Measurements from ENCODE around the gene FBXW10.
A peak's percentile ranks its signal among the peaks of the same experiment; 100 is the strongest.
"Not testable (repeated sequence)": the region's sequence is repeated elsewhere in the genome, so short reads cannot be mapped to it uniquely, and the experiment has no call there.

FBXW10 gene

DNA sequence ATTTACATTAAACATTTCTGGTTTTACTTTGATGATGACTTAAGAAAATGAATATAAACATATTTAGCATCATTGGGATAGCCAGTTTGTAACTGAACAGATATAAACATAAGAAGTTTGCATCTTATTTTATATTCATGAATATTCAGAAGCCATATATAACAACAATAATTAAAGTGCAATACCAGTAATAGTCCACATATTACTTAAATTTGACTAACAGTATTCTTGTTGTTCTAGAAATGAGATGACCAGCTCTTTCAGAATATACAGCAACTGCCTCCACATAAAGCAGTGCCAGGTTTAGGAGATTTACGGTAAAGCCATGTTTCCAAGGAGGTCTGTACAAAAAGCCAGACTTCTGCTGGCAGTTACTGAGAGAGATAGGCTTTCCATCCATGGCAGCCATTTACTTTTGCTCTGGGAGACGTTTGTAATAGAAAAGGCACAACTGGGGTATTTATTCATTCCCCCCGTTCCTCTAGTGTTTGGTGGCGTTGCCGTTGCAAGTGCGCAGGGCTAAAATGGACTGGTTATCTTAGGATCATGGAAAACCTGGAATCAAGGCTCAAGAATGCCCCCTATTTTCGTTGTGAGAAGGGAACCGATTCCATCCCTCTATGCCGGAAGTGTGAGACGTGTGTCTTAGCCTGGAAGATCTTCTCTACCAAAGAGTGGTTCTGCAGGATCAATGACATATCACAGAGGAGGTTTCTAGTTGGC lies at the start of gene FBXW10:
Gene FBXW10 (plus strand): TSS at position 356 of the 723 bp plus-strand sequence. CDS start 191 bp downstream, at position 547.
- not testable (repeated sequence) for DNase-seq

DNA sequence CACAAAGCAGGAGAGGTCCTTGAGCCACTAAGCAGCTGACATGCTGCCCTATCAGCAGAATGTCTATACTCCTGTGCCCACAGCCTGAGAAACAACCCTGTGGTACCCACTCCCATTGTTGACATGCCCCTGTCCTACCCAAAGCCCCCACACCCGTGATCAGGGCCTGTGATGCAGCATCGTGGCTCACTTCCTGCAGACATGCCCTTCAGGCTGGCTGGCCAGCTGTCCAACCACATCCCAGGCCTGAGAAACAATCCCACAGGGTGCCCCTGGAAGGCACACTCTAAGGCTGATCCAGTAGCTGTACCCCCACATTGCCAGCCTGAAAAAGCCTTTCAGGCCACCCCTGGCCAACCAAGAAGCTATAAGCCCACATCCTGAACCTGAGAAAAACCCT lies 48.7 kb upstream of the FBXW10 start:
- not testable (repeated sequence) for DNase-seq

DNA sequence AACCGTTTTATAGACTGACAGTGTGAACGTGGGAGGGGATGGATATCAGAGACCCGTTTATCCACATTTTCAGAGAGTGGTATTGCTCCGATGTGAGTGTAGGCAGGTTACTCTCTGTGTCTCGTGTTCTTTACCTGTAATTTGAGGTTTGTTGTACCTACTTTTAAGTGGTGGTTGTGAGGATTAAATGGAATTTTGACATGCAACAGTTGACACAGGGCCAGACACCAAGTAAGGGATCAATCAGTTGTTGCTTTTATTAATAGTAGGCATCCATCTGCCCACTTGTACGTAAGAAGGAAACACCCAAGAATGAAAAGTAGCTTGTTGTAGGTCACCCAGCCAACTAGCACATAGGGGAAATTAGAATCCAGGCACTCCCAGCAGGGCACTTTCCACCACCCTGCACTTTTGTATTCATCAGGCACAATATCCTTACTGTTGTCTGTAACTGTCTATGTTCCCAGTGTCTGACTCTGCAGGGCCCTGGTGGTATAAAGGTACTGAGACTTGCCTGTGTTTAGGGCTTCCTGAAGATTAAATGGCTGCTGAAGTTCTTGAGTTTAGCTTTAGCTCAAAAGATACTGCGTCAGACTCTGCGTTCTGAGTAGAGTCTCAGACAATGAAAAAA lies 45.3 kb upstream of the FBXW10 start:
- DNase-seq, result not testable (repeated sequence)

- DNase-seq, result not testable (repeated sequence)
Observed at GRCh38 chr17:18705955-18706354, 37.9 kb upstream of the FBXW10 start.

GRCh38 chr17:18708215-18708614 lies 35.6 kb upstream of the FBXW10 start:
- peak; percentile 42 for DNase-seq

- DNase-seq, result peak; percentile 63
Observed at GRCh38 chr17:18712354-18712999, 31.4 kb upstream of the FBXW10 start.

GRCh38 chr17:18718643-18719427 lies 25.0 kb upstream of the FBXW10 start:
- not testable (repeated sequence) for DNase-seq

DNA sequence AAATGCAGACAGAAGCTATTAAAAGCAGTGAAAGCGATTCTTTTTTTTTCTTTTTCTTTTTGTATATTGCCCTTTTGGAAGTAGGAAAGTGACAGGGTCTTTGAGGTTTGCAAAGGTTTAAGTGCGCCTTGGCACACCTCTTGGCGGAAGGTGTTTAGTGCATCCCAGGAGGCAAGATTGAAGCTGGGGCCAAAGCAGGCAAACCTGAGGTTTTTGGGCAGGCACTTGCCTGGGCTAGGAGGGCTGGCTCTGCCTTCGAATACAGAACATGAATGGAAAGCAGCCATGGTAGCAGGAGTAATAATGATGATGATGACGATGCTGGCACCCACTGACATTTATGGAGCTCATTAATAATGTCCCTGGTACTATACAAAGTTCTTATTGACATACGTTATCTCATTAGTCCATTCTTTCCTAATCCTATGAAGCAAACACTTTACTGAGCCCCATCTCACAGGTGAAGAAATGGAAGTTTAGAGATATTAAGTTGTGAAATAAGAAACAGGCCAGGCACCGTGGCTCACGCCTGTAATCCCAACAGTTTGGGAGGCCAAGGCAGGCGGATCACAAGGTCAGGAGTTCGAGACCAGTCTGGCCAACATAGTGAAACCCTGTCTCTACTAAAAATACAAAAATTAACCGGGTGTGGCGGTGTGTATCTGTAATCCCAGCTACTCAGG lies 24.3 kb upstream of the FBXW10 start:
- DNase-seq, result not testable (repeated sequence)

GRCh38 chr17:18721775-18722547 lies 21.9 kb upstream of the FBXW10 start:
- not testable (repeated sequence) for DNase-seq

GRCh38 chr17:18722612-18723011 lies 21.2 kb upstream of the FBXW10 start:
- DNase-seq, result not testable (repeated sequence)

- not testable (repeated sequence) for DNase-seq
Observed at GRCh38 chr17:18723509-18723908, 20.3 kb upstream of the FBXW10 start.

GRCh38 chr17:18732438-18732837 lies 11.4 kb upstream of the FBXW10 start:
- DNase-seq, result not testable (repeated sequence)

GRCh38 chr17:18733350-18733749 lies 10.5 kb upstream of the FBXW10 start:
- not testable (repeated sequence) for DNase-seq

DNA sequence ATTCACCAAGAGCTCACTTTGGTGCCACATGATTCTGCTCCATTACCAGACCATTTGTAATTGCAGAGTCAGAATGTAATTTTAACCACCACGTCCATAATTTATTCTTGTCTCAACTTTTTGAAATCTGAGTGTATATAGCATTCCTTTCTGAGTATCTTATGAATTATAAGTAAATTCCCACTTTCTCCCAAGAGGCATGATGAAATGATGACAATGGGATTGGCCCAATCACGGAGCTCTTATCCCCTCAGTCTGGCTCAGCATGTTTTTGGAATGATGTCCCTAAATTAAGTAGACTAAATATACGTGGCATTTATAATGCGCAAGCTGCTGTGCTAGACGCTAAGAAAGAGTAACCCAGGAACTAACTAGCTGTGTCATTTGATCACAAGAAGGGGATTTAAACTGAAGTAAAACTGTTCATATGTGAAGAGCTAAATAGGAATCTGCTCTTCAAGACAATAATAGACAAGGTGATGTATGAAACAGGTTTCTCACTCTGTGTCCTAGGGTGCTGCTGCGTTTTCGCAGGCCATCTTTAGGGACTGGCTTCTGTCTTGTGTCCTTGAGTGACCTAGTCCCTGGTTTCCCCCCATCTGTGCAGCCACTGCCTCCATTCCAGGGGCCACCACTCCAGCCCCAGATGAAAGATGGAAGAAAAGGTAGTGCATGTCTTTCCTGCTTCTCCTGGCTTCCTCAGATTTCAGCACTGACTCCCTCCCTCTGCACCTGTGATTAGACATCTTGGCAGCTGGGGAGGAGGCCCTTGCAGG lies 4.0 kb upstream of the FBXW10 start:
- not testable (repeated sequence) for DNase-seq

GRCh38 chr17:18741228-18741627 lies 2.6 kb upstream of the FBXW10 start:
- not testable (repeated sequence) for DNase-seq

- DNase-seq, result not testable (repeated sequence)
Observed at GRCh38 chr17:18744726-18745125, 872 bp downstream of the FBXW10 start.

- not testable (repeated sequence) for DNase-seq
Observed at GRCh38 chr17:18746551-18746950, 2.7 kb downstream of the FBXW10 start.

DNA sequence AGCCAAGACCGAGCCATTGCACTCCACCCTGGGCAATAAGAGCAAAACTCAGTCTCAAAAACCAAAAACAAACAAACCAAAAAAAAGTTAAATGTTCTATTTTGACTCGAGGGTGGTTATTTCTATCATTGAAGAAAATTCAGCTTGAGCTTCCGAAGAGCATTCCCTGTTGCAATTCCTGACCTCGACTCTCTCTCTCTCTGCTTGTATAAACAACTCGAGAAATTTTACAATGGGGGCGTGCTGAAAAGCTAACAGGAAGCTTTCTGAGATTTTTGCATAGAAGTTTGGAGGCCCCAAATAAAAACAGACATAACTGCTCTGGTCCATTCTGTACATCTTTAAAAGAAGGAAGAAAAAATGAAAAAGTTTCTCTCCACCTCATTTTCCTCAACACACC lies 3.6 kb downstream of the FBXW10 start:
- DNase-seq, result not testable (repeated sequence)

GRCh38 chr17:18750242-18750641 lies 6.4 kb downstream of the FBXW10 start:
- not testable (repeated sequence) for DNase-seq

GRCh38 chr17:18753829-18754409 lies 10.1 kb downstream of the FBXW10 start:
- DNase-seq, result not testable (repeated sequence)

Data from OCI-M1 (cell line).